Fibroblast of skin of scalp (primary cell): ENCODE results near the gene EFCAB12.
A peak's percentile ranks its signal among the peaks of the same experiment; 100 is the strongest.
"Not testable (repeated sequence)": the region's sequence is repeated elsewhere in the genome, so short reads cannot be mapped to it uniquely, and the experiment has no call there.

ENCODE experiments used
- DNase-seq: peaks from one replicate; pipeline ENCODE4 v3.0.0-alpha.2; 2013

Gene EFCAB12

DNA sequence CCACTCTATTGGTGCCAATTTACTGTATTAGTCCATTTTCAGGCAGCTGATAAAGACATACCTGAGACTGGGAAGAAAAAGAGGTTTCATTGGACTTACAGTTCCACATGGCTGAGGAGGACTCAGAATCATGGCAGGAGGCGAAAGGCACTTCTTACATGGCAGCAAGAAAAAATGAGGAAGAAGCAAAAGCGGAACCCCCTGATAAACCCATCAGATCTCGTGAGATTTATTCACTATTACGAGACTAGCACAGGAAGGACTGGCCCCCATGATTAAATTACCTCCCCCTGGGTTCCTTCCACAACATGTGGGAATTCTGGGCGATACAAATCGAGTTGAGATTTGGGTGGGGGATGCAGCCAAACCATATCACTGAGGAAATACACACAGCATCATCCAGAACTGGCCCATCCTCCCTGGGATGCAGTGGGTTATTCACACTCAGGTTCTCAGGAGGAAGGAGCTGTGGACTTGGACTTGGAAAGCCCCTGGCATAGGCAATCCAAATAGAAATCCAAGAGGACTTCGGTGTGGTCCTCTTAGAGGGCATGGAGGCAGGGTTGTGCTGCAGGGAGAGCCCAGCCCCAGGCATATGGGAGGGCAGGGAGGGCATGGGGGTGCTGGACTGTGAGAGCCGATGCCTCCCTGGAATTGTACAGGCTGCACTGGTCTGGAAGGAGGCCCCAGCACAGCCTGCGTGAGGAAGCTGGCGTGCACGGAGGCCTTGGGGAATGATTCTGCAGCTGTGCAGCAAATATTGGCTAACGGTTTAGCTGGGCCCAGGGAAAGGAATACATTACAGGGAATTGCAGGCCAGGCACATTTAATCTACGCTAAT, 62.9 kb downstream of the EFCAB12 start:
- DNase-seq: no peak

DNA sequence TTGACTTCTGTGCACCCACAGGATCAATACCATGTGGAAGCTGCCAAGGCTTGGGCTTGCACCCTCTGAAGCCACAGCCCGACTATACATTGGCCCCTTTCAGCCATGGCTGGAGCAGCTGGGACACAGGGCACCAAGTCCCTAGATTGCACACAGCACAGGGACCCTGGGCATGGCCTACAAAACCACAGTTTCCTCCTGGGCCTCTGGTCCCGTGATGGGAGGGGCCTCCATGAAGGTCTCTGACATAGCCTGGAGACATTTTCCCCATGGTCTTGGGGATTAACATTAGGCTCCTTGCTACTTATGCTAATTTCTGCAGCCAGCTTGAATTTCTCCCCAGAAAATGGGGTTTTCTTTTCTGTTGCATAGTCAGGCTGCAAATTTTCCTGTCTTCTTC, 63.6 kb downstream of the EFCAB12 start:
- DNase-seq: not testable (repeated sequence)

DNA sequence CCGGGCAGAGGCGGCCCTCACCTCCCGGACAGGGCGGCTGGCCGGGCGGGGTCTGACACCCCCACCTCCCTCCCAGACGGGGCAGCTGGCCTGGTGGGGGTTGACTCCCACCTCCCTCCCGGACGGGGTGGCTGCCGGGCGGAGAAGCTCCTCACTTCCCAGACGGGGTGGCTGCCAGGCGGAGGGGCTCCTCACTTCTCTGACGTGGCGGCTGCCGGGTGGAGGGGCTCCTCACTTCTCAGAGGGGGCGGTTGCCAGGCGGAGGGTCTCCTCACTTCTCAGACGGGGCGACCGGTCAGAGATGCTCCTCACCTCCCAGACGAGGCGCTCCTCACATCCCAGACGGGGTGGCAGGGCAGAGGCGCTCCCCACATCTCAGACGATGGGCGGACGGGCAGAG, 65.1 kb downstream of the EFCAB12 start:
- not testable (repeated sequence) for DNase-seq

DNA sequence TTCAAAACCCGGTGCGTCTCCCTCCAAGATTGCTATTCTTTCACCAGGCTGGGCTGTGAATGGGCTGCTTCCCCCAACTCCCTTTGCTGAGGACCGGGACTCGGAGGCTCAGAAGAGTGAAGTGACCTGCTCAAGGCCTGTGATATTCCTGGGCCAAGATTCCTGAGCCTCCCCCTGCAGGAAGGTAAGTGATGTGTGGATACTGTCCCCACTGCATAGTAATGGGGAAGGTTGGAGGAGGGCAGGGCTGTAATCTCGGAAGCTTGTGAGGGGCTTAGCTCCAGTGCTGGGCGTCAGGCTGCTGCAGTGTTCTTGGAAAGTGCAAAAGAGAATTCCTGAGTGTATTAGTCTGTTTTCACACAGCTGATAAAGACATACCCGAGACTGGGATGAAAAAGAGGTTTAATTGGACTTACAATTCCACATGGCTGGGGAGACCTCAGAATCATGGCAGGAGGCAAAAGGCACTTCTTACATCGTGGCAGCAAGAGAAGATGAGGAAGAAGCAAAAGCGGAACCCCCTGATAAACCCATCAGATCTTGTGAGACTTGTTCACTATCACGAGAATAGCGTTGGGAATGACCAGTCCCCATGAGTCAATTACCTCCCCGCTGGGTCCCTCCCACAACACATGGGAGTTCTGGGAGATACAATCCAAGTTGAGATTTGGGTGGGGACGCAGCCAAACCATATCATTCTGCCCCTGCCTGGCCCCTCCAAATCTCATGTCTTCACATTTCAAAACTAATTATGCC, 67.6 kb downstream of the EFCAB12 start:
- no peak for DNase-seq

DNA sequence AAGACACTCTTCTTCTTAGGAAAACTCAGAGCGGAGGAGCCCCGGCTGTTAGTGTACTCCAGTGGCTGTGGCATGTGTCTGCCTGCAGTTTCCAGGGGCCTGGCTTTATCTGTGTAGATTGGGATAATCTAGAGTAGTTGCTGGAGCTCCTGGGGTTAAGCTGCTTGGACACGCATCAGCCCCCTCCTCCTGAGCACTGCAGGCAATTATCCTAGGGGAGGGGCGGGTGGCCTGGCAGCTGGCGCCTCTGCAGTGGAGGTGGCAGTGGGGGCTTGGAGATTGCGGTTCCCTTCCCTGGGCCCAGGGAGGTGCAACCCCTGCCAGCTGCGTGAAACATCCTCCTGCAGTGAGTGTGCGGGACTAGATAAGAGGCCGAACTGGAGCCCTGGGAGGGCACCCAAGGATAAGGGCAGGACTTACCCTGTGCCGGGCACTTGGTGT, 68.2 kb downstream of the EFCAB12 start:
- no peak for DNase-seq

DNA sequence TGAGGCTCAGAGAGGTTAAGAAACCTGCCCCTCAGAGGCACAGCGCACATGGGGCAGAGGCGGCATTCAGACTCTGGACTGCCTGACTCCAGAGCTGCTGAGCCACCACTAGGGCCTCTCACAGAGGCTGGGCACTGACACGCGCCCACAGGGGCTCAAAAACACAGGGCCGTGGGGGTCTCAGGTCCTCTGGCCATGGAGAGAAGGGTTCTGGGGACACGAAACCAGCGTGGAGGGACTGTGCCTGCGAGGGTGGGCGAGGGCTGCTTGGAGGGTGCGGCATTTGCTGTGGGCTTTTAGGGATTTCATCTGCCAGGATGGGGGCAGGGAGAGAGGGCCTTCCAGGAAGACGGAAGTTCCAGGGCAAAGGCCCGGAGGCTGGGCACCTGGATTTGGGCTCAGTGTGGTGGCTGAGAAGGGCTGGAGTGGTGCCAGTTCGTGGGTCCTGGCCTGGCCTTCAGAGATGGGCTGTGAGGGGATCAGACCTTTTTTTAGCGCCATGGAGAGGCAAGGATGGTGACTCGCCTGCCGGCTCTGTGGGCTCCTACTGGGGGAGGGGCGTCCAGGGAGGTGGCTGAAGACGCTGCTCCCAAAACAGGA, 69.6 kb downstream of the EFCAB12 start:
- DNase-seq: peak; percentile 24

DNA sequence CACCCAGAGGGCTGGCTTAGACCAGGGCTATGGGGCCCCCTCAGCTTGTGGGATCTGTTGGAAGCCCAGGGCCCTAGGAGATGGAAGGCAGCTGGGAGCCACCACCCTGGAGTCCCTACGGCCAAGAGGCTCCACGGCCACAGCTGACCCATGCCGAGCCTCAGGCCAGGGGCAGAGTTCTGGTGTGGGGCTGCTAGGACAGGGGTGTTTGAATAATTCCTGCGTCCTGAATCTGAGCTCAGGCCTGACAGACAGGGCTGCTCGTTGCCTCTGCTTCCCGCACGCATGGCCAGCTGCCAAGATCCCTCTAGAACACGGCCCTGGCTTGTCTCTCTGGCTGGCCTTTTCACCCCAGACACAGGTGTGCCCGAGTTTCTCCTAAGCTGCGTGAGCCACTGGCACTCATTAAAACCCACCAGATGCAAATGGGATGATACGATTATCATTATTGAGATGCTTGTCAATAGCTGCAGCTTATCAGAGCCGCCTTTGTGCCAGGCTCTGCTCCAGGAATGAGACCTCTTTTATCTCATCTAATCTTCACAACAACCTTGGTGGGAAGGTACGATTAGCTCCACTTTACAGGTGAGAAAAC, 70.2 kb downstream of the EFCAB12 start:
- DNase-seq: no peak

DNA sequence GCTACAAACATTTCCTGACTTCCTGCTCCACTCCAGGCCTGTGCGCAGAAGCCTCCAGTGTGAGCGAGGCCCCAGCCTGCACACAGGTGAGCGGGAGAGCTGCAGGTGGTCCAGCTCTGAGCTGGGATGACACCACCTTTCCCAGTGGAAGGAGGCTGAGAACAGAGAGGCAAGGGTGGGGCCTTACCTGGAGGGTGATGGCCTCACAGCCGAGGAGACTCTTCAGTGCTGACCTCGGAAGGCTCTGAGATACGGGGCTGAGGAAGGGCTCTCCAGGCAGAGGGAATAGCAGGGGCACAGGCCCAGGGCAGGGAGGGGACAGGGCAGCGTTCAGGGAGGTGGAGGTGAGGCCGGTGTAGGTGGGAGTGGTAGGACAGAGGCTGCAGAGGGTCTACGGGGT, 70.8 kb downstream of the EFCAB12 start:
- no peak for DNase-seq

DNA sequence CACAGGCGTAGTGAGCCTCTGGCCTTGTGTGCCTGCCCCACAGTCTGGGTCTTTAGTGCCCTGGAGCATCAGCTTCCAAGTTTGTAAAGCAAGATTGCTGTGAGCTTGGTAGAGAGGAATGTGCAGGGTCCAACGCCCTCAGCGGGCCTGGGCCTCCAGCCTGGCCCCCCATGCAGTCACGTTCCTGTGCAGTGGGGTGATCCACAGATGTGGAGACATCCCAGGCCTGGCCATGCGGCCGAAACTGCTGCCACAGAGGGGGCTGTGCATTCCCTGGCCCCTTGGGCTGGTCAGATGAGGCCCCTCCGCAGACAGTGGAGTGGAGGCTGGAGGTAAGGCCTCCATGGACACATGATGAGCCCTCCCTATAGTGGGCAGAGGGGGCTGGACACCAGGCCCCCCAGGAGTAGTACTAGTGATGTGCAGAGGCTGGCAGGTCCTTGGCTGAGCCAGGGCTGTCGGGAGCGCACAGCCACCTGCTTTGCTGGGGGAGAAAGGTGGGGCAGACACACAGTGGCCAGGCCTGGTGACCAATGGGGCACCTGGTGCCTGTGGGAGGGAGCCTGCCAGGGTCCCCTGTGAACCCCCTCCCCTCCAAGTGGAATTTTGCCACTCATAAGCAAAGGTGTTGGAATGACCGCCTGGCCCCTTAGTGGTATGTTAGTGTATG, 71.5 kb downstream of the EFCAB12 start:
- DNase-seq: no peak

DNA sequence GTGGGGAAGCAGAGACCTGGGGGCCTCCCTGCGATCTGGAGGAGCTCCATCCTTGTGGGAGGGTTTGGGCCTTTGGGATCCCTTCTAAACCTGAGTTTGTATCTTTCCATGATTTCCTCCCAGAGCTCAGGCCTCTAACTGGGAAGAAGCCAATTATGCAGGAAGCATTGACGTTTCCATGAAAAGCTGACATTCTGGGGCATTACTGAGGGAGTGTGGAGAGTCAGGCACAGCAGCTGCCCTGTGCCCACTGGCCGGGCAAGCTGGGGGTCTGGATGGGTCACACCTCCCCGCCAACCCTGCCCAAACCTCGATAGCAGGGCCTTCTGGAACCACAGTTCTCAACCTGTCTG, 74.9 kb downstream of the EFCAB12 start:
- no peak for DNase-seq

DNA sequence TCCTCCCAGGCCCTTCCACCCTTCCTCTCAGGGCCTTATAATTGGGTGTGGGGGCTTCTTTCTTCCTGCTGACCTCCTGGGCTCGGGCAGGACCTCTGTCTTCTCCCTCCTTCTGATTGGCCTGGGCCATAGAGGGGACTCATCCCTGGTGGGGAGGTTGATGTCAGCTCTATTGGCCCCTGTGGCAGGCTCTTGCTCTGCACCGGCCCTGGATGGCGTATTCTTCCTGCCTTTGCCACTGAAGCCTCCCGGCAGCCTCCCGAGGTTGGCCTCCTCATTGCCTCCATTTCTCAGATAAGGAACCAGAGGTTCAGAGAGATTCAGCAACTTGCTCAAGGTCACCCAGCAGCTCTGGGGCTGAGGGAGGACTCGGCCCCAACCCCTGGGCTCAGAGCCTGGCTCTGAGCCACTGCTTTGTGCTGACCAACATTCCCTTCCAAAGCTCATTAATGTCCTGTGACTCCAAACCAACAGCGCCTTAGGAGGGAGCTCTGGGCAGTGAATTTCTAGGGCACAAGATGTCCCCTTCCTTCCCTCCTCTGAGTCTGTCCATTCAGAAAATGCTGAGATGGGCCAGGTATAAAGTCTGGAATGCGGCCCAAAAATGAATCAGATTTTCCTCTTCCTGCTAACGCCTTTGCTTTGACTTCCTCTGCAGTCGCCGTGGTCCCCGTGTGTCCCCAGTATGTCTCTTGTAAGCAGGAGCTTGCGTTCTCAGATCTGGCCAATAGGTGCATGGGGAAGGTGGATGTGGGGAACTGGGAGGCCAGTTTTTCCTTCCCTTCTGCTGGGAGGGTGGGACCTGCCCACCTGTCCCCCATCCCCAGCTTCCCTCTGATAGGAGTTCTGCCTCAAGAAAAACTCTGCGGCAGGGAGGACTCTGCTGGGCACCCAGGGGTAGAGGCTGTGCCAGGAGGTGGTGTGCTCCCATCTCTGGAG, 75.5 kb downstream of the EFCAB12 start:
- DNase-seq: no peak

DNA sequence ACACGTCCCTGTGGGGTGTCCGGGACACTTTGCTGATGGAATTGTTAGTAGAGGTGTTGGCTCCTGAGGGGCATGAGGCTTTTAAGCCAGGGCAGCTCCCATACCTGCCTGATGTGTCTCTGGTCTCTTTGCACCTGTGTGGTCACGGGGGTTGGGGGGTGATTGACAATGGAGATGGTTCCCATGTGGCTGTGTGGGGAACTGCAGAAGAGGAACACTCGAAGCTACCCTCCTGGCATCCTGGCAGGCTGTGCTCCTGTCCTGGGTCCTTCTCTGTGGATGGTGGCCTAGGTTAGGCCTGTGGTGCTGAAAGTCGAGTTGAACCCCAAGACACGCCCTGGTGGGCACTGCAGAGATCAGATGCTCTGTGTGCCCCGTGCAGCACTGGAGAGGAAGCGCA, 76.4 kb downstream of the EFCAB12 start:
- DNase-seq: no peak
